ENCODE data around the gene RTCA.

DNA sequence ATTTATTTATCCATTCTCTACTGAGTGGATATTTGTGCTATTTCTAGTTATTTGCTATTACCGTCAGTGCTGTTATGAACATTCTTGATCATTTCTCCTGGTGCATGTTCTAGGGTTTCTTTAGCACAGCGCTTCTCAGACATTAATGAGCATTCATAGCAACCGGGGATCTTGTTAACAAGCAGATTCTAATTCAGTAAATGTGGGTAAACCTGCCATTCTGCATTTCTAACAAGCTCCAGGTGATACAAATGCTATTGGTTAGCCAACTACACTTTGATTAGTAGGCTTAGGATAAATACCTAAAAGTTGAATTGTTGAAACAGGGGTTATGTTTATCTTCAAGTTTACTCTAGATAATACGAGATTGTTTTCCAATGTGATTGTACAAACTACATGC, 13.1 kb upstream of the RTCA start:
- TF ChIP-seq, protein P1, sequence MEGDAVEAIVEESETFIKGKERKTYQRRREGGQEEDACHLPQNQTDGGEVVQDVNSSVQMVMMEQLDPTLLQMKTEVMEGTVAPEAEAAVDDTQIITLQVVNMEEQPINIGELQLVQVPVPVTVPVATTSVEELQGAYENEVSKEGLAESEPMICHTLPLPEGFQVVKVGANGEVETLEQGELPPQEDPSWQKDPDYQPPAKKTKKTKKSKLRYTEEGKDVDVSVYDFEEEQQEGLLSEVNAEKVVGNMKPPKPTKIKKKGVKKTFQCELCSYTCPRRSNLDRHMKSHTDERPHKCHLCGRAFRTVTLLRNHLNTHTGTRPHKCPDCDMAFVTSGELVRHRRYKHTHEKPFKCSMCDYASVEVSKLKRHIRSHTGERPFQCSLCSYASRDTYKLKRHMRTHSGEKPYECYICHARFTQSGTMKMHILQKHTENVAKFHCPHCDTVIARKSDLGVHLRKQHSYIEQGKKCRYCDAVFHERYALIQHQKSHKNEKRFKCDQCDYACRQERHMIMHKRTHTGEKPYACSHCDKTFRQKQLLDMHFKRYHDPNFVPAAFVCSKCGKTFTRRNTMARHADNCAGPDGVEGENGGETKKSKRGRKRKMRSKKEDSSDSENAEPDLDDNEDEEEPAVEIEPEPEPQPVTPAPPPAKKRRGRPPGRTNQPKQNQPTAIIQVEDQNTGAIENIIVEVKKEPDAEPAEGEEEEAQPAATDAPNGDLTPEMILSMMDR (IDR thresholded peaks at IDR 0.05; ENCODE audit: borderline replicate concordance, extremely low read depth, low read length, poor library complexity, severe bottlenecking) = no peak
- no peak for TF ChIP-seq EZH2 (IDR thresholded peaks at IDR 0.05; ENCODE audit: borderline replicate concordance, low read depth, low read length, severe bottlenecking)
